Spleen (tissue), 11 donors: ENCODE results near the gene TCF7. TPM values are rescaled to one million over a fixed set of nuclear protein-coding genes. Genes with fewer than 3 reads are reported as not detected.

Experiments
- DNase-seq: peaks from one replicate; pipeline ENCODE4 v3.0.0-alpha.2; 2020
- H3K27ac ChIP-seq, 8 donors: fragments of 200-600 bp; sonication (generic) in 7 of 8; 1 replicate in 4 of 8; 2 replicates in 4 of 8; pipeline versions ENCODE4 v1.5.0 to v1.8.0; 2016 to 2021; ENCODE audit warnings: inconsistent platforms in 4 of 8, mild to moderate bottlenecking in 4 of 8, moderate library complexity in 1 of 8
- H3K27me3 ChIP-seq, 7 donors: fragments of 200-600 bp; sonication (generic) in 6 of 7; replicated peaks in 1 of 7; 1 replicate in 4 of 7; 2 replicates in 3 of 7; pipeline versions ENCODE4 v1.5.0 to v1.8.0; 2016 to 2021; ENCODE audit warnings: inconsistent platforms in 3 of 7, mild to moderate bottlenecking in 1 of 7
- H3K36me3 ChIP-seq, 6 donors: fragments of 200-600 bp; sonication (generic) in 5 of 6; 1 replicate in 4 of 6; 2 replicates in 2 of 6; pipeline versions ENCODE4 v1.5.0 to v1.8.0; 2016 to 2021; ENCODE audit warnings: inconsistent platforms in 2 of 6
- H3K4me1 ChIP-seq, 6 donors: fragments of 200-600 bp; sonication (generic) in 5 of 6; 1 replicate in 3 of 6; 2 replicates in 3 of 6; pipeline versions ENCODE4 v1.5.0 to v1.8.0; 2016 to 2021; ENCODE audit warnings: inconsistent platforms in 3 of 6
- H3K4me3 ChIP-seq, 8 donors: fragments of 200-600 bp; sonication (generic) in 7 of 8; 1 replicate in 4 of 8; 2 replicates in 4 of 8; pipeline versions ENCODE4 v1.5.0 to v1.8.0; 2016 to 2021; ENCODE audit warnings: inconsistent platforms in 4 of 8, mild to moderate bottlenecking in 4 of 8, moderate library complexity in 2 of 8
- H3K9me3 ChIP-seq, 8 donors: fragments of 200-600 bp; sonication (generic) in 7 of 8; 1 replicate in 4 of 8; 2 replicates in 4 of 8; pipeline versions ENCODE4 v1.5.0 to v1.8.0; 2016 to 2021; ENCODE audit warnings: inconsistent platforms in 4 of 8
- CTCF ChIP-seq, 11 experiments: fragments of 200-600 bp in 7 of 11; fragments of 450-650 bp in 4 of 11; sonication (generic) in 4 of 11; IDR thresholded peaks in 8 of 11; conservative IDR thresholded peaks in 3 of 11; 1 replicate in 7 of 11; 2 replicates in 4 of 11; pipeline versions ENCODE4 v1.4.0 to v1.8.0; 2016 to 2021; ENCODE audit warnings: antibody characterized with exemption in 11 of 11, inconsistent platforms in 4 of 11, mild to moderate bottlenecking in 1 of 11
- POLR2A ChIP-seq, 3 donors: fragments of 450-650 bp; IDR thresholded peaks; one replicate each; pipeline ENCODE4 v1.5.1; 2017; ENCODE audit warnings: antibody characterized with exemption in 3 of 3, mild to moderate bottlenecking in 1 of 3
- POLR2AphosphoS5 ChIP-seq, 3 donors: sonication (generic); formaldehyde crosslinking; IDR thresholded peaks; one replicate each; pipeline ENCODE4 v1.5.1; 2017; ENCODE audit warnings: antibody characterized with exemption in 3 of 3
- WGBS, 5 donors: extraction: QIAGEN DNeasy Blood & Tissue Kit in 3 of 5; methylation state at CpG; one replicate each; pipeline versions ENCODE4 v1.1.5 to v1.1.7; 2013 to 2018; 5-methylcytosine and 5-hydroxymethylcytosine counted together
- intact Hi-C: fragments of 100-400 bp; cut with DNase I; formaldehyde crosslinking; loops from one replicate; pipeline ENCODE4 v1.15.0; 2023; ENCODE audit warnings: low total_unique reads
- polyA plus RNA-seq, 3 donors: library from polyadenylated mRNA; stranded (reverse); fragments of 200-250 nt; gene quantifications; one replicate each; pipeline ENCODE4 v1.2.1, GENCODE V29; 2013
- total RNA-seq, 7 donors: library from RNA; depleted of rRNA in 3 of 7; stranded (reverse); fragments of >200 nt in 3 of 7; fragmentation: NEBNext Ultra II Directional in 4 of 7; extraction: Animal tissue kit (Norgen Biotek cat#: 25700) in 4 of 7; gene quantifications; one replicate each; pipeline versions ENCODE4 v1.1.0 to v1.2.1, GENCODE V29; 2016 to 2021
- donor health status: healthy with polysubstance abuse.
- donor health status: DM: no; HTN: no; CAD: no; lungs with moderate emphysema.
- donor health status: DM: no; HTN: no; CAD: no.
- donor health status: Bipolar disorder and iron deficiency.
- donor health status: healthy.
- donor health status: DM: no; HTN: no; CAD: no.
- donor health status: DM: yes; HTN: yes; CAD: no.

Gene TCF7
- total and polyA plus RNA-seq, 10 donors: 13.7 to 88.3 (median 36.8) TPM

GRCh38 chr5:134077926-134078580 lies 36.4 kb upstream of the TCF7 start:
- H3K27me3 ChIP-seq: peaks cover 0 to under 1% (median 0%) of the 10 kb centered on the region in 7 donors
- no peaks in the 10 kb centered on the region for H3K36me3 ChIP-seq
- H3K27ac ChIP-seq: no peak overlapping the region
- H3K4me3 ChIP-seq: no peak overlapping the region
- no peaks in the 10 kb centered on the region for H3K9me3 ChIP-seq
- intact Hi-C loops: no loop called here
- DNase-seq: peak; percentile 59
- WGBS, 5 donors: 64 to 82% (median 79%) methylated on average over 7 to 8 of the region's 8 CpGs
- TF ChIP-seq POLR2A (IDR thresholded peaks at IDR 0.05) (no peak), CTCF (IDR thresholded peaks at IDR 0.05 in 8 of 11, conservative IDR thresholded peaks at IDR 0.05 in 3 of 11) (no peak), POLR2AphosphoS5 (IDR thresholded peaks at IDR 0.05) (no peak)
- no peaks in the 10 kb centered on the region for H3K4me1 ChIP-seq

DNA sequence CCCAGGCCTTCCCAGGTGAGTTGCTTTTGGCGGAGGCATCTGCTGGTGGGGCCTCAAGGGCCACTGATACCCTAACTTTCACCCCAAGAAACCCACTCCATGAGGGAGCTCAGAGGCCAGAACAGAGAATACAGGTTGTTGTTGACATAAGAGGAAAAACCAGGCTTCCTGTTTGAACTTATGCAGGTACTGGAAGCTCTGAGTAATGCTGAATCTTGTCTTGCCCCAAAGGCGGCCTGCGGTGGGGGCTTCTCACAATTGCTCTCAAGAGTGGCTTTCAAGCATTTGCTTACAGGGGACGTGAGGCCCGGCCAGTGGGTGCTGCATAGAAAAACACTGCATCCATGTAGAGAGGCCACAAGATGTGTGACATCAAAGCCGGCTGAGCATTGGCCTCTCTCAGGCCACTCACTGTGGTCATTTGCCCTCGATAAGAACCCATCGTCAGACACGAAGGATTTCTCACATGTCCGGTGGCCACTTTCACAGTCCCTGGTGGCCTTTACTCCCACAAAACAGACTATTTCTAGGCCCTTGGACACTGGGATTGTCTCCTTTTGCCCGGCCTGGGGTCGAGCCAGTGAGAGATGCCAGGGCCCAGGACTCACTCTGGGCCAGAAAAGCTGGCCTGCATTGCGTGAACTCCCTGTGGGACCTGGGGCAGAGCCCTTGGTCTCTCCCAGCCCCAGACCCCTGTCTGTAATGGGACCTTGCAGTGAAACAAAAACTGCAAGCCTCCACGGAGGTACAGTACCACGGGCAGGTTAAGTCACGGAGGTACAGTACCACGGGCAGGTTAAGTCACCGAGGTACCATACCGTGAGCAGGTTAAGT lies 34.5 kb upstream of the TCF7 start:
- DNase-seq: peak; percentile 74
- TF ChIP-seq CTCF (IDR thresholded peaks at IDR 0.05 in 8 of 11, conservative IDR thresholded peaks at IDR 0.05 in 3 of 11): no peak
- TF ChIP-seq POLR2A (IDR thresholded peaks at IDR 0.05): no peak
- no peak for TF ChIP-seq POLR2AphosphoS5 (IDR thresholded peaks at IDR 0.05)
- 81 to 92% (median 83%) methylated on average over 13 to 19 of the region's 19 CpGs for WGBS, 5 donors
- H3K9me3 ChIP-seq: no peaks in the 10 kb centered on the region
- peak overlapping the region in 5 of 8 donors; percentile 6 to 66 (median 50) for H3K27ac ChIP-seq
- intact Hi-C loops: no loop called here
- no peak overlapping the region for H3K4me3 ChIP-seq
- no peaks in the 10 kb centered on the region for H3K27me3 ChIP-seq
- H3K4me1 ChIP-seq: no peaks in the 10 kb centered on the region
- H3K36me3 ChIP-seq: no peaks in the 10 kb centered on the region

GRCh38 chr5:134082264-134082992 lies 32.1 kb upstream of the TCF7 start:
- H3K4me1 ChIP-seq: no peaks in the 10 kb centered on the region
- no peak overlapping the region for H3K27ac ChIP-seq
- no peak overlapping the region for H3K4me3 ChIP-seq
- H3K27me3 ChIP-seq: no peaks in the 10 kb centered on the region
- no peaks in the 10 kb centered on the region for H3K9me3 ChIP-seq
- DNase-seq: no peak
- intact Hi-C loops: no loop called here
- WGBS, 5 donors: 50 to 67% (median 60%) methylated on average over 2 of the region's 2 CpGs
- TF ChIP-seq POLR2AphosphoS5 (IDR thresholded peaks at IDR 0.05) (no peak), CTCF (IDR thresholded peaks at IDR 0.05 in 8 of 11, conservative IDR thresholded peaks at IDR 0.05 in 3 of 11) (no peak), POLR2A (IDR thresholded peaks at IDR 0.05) (no peak)
- H3K36me3 ChIP-seq: no peaks in the 10 kb centered on the region
